ENCODE measurements around the gene CEACAM7.

The CEACAM7 gene

GRCh38 chr19:41689993-41690800 lies 2.1 kb upstream of the CEACAM7 start:
- Histone ChIP-seq H3K36me3 (ENCODE audit: low read length) (no peaks in the 10 kb centered on the region), H3K79me2 (ENCODE audit: insufficient read depth, low read length) (no peaks in the 10 kb centered on the region), H3K4me2 (ENCODE audit: low read depth, low read length, poor library complexity, severe bottlenecking) (no peak overlapping the region), H3K27me3 (ENCODE audit: low read length) (no peaks in the 10 kb centered on the region), H3K4me3 (ENCODE audit: insufficient read depth, low read length, poor library complexity, severe bottlenecking) (no peak overlapping the region), H2AFZ (ENCODE audit: low read depth, low read length, severe bottlenecking) (no peak overlapping the region), H3K27ac (ENCODE audit: low read depth, low read length) (no peak overlapping the region), H3F3A (ENCODE audit: insufficient read depth) (no peaks in the 10 kb centered on the region), H3K9ac (ENCODE audit: low read length) (no peak overlapping the region), H4K20me1 (ENCODE audit: low read depth, low read length) (no peaks in the 10 kb centered on the region), H3K9me2 (replicated peaks; ENCODE audit: insufficient read depth, low read length) (no peaks in the 10 kb centered on the region), H3K9me3 (ENCODE audit: insufficient read depth, low read length) (no peaks in the 10 kb centered on the region)
- TF ChIP-seq, protein P1, sequence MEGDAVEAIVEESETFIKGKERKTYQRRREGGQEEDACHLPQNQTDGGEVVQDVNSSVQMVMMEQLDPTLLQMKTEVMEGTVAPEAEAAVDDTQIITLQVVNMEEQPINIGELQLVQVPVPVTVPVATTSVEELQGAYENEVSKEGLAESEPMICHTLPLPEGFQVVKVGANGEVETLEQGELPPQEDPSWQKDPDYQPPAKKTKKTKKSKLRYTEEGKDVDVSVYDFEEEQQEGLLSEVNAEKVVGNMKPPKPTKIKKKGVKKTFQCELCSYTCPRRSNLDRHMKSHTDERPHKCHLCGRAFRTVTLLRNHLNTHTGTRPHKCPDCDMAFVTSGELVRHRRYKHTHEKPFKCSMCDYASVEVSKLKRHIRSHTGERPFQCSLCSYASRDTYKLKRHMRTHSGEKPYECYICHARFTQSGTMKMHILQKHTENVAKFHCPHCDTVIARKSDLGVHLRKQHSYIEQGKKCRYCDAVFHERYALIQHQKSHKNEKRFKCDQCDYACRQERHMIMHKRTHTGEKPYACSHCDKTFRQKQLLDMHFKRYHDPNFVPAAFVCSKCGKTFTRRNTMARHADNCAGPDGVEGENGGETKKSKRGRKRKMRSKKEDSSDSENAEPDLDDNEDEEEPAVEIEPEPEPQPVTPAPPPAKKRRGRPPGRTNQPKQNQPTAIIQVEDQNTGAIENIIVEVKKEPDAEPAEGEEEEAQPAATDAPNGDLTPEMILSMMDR (IDR thresholded peaks at IDR 0.05; ENCODE audit: insufficient read depth, low read length, poor library complexity, severe bottlenecking): no peak
- TF ChIP-seq EZH2phosphoT487 (conservative IDR thresholded peaks at IDR 0.05; ENCODE audit: low read length): no peak

DNA sequence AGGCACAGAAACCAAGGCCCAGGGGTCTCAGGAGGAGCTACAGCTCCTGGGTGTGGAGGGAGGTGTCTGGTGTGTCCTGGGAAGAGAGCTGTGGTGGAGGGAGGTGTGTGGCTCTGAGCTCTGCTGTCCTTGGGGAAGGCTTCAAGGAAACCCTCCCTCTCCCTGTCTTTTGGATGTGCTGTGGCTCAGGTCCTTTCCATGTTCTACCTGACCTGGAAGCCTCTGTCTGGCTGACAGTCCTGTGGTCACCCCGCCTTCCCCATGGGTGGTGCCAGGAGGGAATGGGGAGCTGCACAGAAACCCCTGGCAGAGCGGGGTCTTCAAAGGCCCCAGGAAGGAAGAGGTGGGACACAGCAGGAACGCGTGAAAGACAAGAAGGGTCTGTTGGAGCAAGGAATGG lies 617 bp upstream of the CEACAM7 start:
- Histone ChIP-seq H3F3A (ENCODE audit: insufficient read depth) (no peaks in the 10 kb centered on the region), H3K9ac (ENCODE audit: low read length) (no peak overlapping the region), H3K27me3 (ENCODE audit: low read length) (no peaks in the 10 kb centered on the region), H3K27ac (ENCODE audit: low read depth, low read length) (no peak overlapping the region), H3K36me3 (ENCODE audit: low read length) (no peaks in the 10 kb centered on the region), H3K4me3 (ENCODE audit: insufficient read depth, low read length, poor library complexity, severe bottlenecking) (no peak overlapping the region), H3K4me2 (ENCODE audit: low read depth, low read length, poor library complexity, severe bottlenecking) (no peak overlapping the region), H3K9me2 (replicated peaks; ENCODE audit: insufficient read depth, low read length) (no peaks in the 10 kb centered on the region), H3K79me2 (ENCODE audit: insufficient read depth, low read length) (no peaks in the 10 kb centered on the region), H3K9me3 (ENCODE audit: insufficient read depth, low read length) (no peaks in the 10 kb centered on the region), H4K20me1 (ENCODE audit: low read depth, low read length) (no peaks in the 10 kb centered on the region), H2AFZ (ENCODE audit: low read depth, low read length, severe bottlenecking) (no peak overlapping the region)
- TF ChIP-seq EZH2phosphoT487 (conservative IDR thresholded peaks at IDR 0.05; ENCODE audit: low read length): no peak
- TF ChIP-seq, protein P1 (IDR thresholded peaks at IDR 0.05; ENCODE audit: insufficient read depth, low read length, poor library complexity, severe bottlenecking): no peak

DNA sequence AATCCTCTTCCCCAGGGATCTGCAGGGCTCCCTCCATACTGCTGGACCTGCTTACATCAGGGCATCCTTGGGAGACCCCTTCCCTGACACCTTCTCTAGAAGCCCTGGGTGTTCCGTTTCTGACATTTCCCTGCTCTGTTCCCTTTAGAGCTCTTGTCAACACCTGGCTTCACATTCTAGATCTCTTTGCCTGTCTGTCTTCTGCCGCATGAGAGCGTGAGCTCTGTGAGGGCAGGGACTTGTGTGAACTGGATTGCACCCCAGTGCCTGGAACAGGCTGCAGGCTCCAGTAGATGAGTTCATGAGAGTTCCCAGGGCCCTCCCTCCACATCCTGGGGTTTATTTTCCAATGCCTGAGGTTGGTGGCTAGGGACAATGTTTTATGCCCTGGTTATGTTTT lies 651 bp downstream of the CEACAM7 start:
- H3K9me3 ChIP-seq (ENCODE audit: insufficient read depth, low read length): no peaks in the 10 kb centered on the region
- H4K20me1 ChIP-seq (ENCODE audit: low read depth, low read length): no peaks in the 10 kb centered on the region
- no peaks in the 10 kb centered on the region for H3K79me2 ChIP-seq (ENCODE audit: insufficient read depth, low read length)
- H3K27me3 ChIP-seq (ENCODE audit: low read length): no peaks in the 10 kb centered on the region
- H3K4me2 ChIP-seq (ENCODE audit: low read depth, low read length, poor library complexity, severe bottlenecking): no peak overlapping the region
- no peak overlapping the region for H3K9ac ChIP-seq (ENCODE audit: low read length)
- H2AFZ ChIP-seq (ENCODE audit: low read depth, low read length, severe bottlenecking): no peak overlapping the region
- H3K4me3 ChIP-seq (ENCODE audit: insufficient read depth, low read length, poor library complexity, severe bottlenecking): no peak overlapping the region
- no peaks in the 10 kb centered on the region for H3K36me3 ChIP-seq (ENCODE audit: low read length)
- TF ChIP-seq, protein P1 (IDR thresholded peaks at IDR 0.05; ENCODE audit: insufficient read depth, low read length, poor library complexity, severe bottlenecking): no peak
- H3F3A ChIP-seq (ENCODE audit: insufficient read depth): no peaks in the 10 kb centered on the region
- H3K9me2 ChIP-seq (replicated peaks; ENCODE audit: insufficient read depth, low read length): no peaks in the 10 kb centered on the region
- no peak overlapping the region for H3K27ac ChIP-seq (ENCODE audit: low read depth, low read length)

All from SU-DHL-6 (cell line).